ENCODE data around the gene KIAA0408.

The KIAA0408 gene

GRCh38 chr6:127456465-127456864 is 2.7 kb downstream of the KIAA0408 start:
- CTCF ChIA-PET = no interaction called here
- WGBS (ENCODE audit: insufficient coverage) = 100% methylated on average over 1 of the region's 3 CpGs
- no peaks in the 10 kb centered on the region for H3K36me3 ChIP-seq (ENCODE audit: control insufficient read depth in 4 of 4, insufficient read depth in 4 of 4, low read length in 3 of 4)
- no peaks in the 10 kb centered on the region for H3K27me3 ChIP-seq (replicated peaks in 2 of 5; ENCODE audit: control insufficient read depth in 4 of 5, insufficient read depth in 5 of 5, low read length in 4 of 5)
- H3K4me1 ChIP-seq (ENCODE audit: control extremely low read depth in 1 of 4, control insufficient read depth in 4 of 4, insufficient read depth in 4 of 4, low read length in 3 of 4) = peaks cover 0 to 10% (median 7%) of the 10 kb centered on the region in 4 experiments
- H3K4me3 ChIP-seq (ENCODE audit: control insufficient read depth in 1 of 7, extremely low read depth in 1 of 7, insufficient read depth in 4 of 7, low read depth in 2 of 7, low read length in 6 of 7) = no peak overlapping the region
- no peak overlapping the region for H3K27ac ChIP-seq (ENCODE audit: insufficient read depth in 1 of 2, low read depth in 1 of 2, low read length in 2 of 2, poor library complexity in 1 of 2, severe bottlenecking in 2 of 2)
- no peak for DNase-seq
- POLR2A ChIA-PET = no interaction called here
- no peaks in the 10 kb centered on the region for H3K9me3 ChIP-seq (ENCODE audit: control extremely low read depth in 1 of 5, control insufficient read depth in 4 of 5, insufficient read depth in 2 of 5, low read depth in 1 of 5, low read length in 4 of 5)

- WGBS (ENCODE audit: insufficient coverage) = no CpG with 5 or more reads among the region's 2 CpGs
Observed at GRCh38 chr6:127453845-127454619, 5.2 kb downstream of the KIAA0408 start.

GRCh38 chr6:127452803-127453202 is 6.4 kb downstream of the KIAA0408 start:
- H3K4me3 ChIP-seq (ENCODE audit: control insufficient read depth in 1 of 7, extremely low read depth in 1 of 7, insufficient read depth in 4 of 7, low read depth in 2 of 7, low read length in 6 of 7) = no peak overlapping the region
- ChIA-PET CTCF (interaction anchor here (1.0 kb wide), 1 partner anchor 11 kb away, joined by 4 read pairs; no protein-coding TSS in a partner anchor), POLR2A (no interaction called here)
- no peaks in the 10 kb centered on the region for H3K27me3 ChIP-seq (replicated peaks in 2 of 5; ENCODE audit: control insufficient read depth in 4 of 5, insufficient read depth in 5 of 5, low read length in 4 of 5)
- H3K36me3 ChIP-seq (ENCODE audit: control insufficient read depth in 4 of 4, insufficient read depth in 4 of 4, low read length in 3 of 4) = no peaks in the 10 kb centered on the region
- H3K9me3 ChIP-seq (ENCODE audit: control extremely low read depth in 1 of 5, control insufficient read depth in 4 of 5, insufficient read depth in 2 of 5, low read depth in 1 of 5, low read length in 4 of 5) = no peaks in the 10 kb centered on the region
- DNase-seq = no peak
- H3K27ac ChIP-seq (ENCODE audit: insufficient read depth in 1 of 2, low read depth in 1 of 2, low read length in 2 of 2, poor library complexity in 1 of 2, severe bottlenecking in 2 of 2) = no peak overlapping the region
- H3K4me1 ChIP-seq (ENCODE audit: control extremely low read depth in 1 of 4, control insufficient read depth in 4 of 4, insufficient read depth in 4 of 4, low read length in 3 of 4) = peaks cover 0 to 10% (median 5%) of the 10 kb centered on the region in 4 experiments

More at GRCh38 chr6:127453845-127454619, 5.2 kb downstream of the KIAA0408 start:
- no peaks in the 10 kb centered on the region for H3K9me3 ChIP-seq (ENCODE audit: control extremely low read depth in 1 of 5, control insufficient read depth in 4 of 5, insufficient read depth in 2 of 5, low read depth in 1 of 5, low read length in 4 of 5)
- CTCF ChIA-PET = no interaction called here
- POLR2A ChIA-PET = no interaction called here
- no peak for DNase-seq
- H3K36me3 ChIP-seq (ENCODE audit: control insufficient read depth in 4 of 4, insufficient read depth in 4 of 4, low read length in 3 of 4) = no peaks in the 10 kb centered on the region
- H3K27ac ChIP-seq (ENCODE audit: insufficient read depth in 1 of 2, low read depth in 1 of 2, low read length in 2 of 2, poor library complexity in 1 of 2, severe bottlenecking in 2 of 2) = no peak overlapping the region
- no peaks in the 10 kb centered on the region for H3K27me3 ChIP-seq (replicated peaks in 2 of 5; ENCODE audit: control insufficient read depth in 4 of 5, insufficient read depth in 5 of 5, low read length in 4 of 5)
- no peak overlapping the region for H3K4me3 ChIP-seq (ENCODE audit: control insufficient read depth in 1 of 7, extremely low read depth in 1 of 7, insufficient read depth in 4 of 7, low read depth in 2 of 7, low read length in 6 of 7)
- H3K4me1 ChIP-seq (ENCODE audit: control extremely low read depth in 1 of 4, control insufficient read depth in 4 of 4, insufficient read depth in 4 of 4, low read length in 3 of 4) = peaks cover 0 to 10% (median 6%) of the 10 kb centered on the region in 4 experiments

GRCh38 chr6:127451388-127451787 is 7.8 kb downstream of the KIAA0408 start:
- no peaks in the 10 kb centered on the region for H3K36me3 ChIP-seq (ENCODE audit: control insufficient read depth in 4 of 4, insufficient read depth in 4 of 4, low read length in 3 of 4)
- ChIA-PET POLR2A (no interaction called here), CTCF (interaction anchor here (0.9 kb wide), 1 partner anchor 14 kb away, joined by 3 read pairs; no protein-coding TSS in a partner anchor)
- H3K27me3 ChIP-seq (replicated peaks in 2 of 5; ENCODE audit: control insufficient read depth in 4 of 5, insufficient read depth in 5 of 5, low read length in 4 of 5) = no peaks in the 10 kb centered on the region
- no peaks in the 10 kb centered on the region for H3K9me3 ChIP-seq (ENCODE audit: control extremely low read depth in 1 of 5, control insufficient read depth in 4 of 5, insufficient read depth in 2 of 5, low read depth in 1 of 5, low read length in 4 of 5)
- no peak for DNase-seq
- 100% methylated on average over 1 of the region's 3 CpGs for WGBS (ENCODE audit: insufficient coverage)
- no peak overlapping the region for H3K4me3 ChIP-seq (ENCODE audit: control insufficient read depth in 1 of 7, extremely low read depth in 1 of 7, insufficient read depth in 4 of 7, low read depth in 2 of 7, low read length in 6 of 7)
- H3K4me1 ChIP-seq (ENCODE audit: control extremely low read depth in 1 of 4, control insufficient read depth in 4 of 4, insufficient read depth in 4 of 4, low read length in 3 of 4) = no peaks in the 10 kb centered on the region
- no peak overlapping the region for H3K27ac ChIP-seq (ENCODE audit: insufficient read depth in 1 of 2, low read depth in 1 of 2, low read length in 2 of 2, poor library complexity in 1 of 2, severe bottlenecking in 2 of 2)

- ChIA-PET CTCF (interaction anchor here (0.6 kb wide), 1 partner anchor 81 kb away, joined by 3 read pairs; no protein-coding TSS in a partner anchor), POLR2A (interaction anchor here (0.6 kb wide), 1 partner anchor 131 kb away, joined by 3 read pairs; no protein-coding TSS in a partner anchor)
- no peaks in the 10 kb centered on the region for H3K27me3 ChIP-seq (replicated peaks in 2 of 5; ENCODE audit: control insufficient read depth in 4 of 5, insufficient read depth in 5 of 5, low read length in 4 of 5)
- H3K9me3 ChIP-seq (ENCODE audit: control extremely low read depth in 1 of 5, control insufficient read depth in 4 of 5, insufficient read depth in 2 of 5, low read depth in 1 of 5, low read length in 4 of 5) = no peaks in the 10 kb centered on the region
- H3K4me3 ChIP-seq (ENCODE audit: control insufficient read depth in 1 of 7, extremely low read depth in 1 of 7, insufficient read depth in 4 of 7, low read depth in 2 of 7, low read length in 6 of 7) = no peak overlapping the region
- no peak overlapping the region for H3K27ac ChIP-seq (ENCODE audit: insufficient read depth in 1 of 2, low read depth in 1 of 2, low read length in 2 of 2, poor library complexity in 1 of 2, severe bottlenecking in 2 of 2)
- no peaks in the 10 kb centered on the region for H3K4me1 ChIP-seq (ENCODE audit: control extremely low read depth in 1 of 4, control insufficient read depth in 4 of 4, insufficient read depth in 4 of 4, low read length in 3 of 4)
- no peak for DNase-seq
- H3K36me3 ChIP-seq (ENCODE audit: control insufficient read depth in 4 of 4, insufficient read depth in 4 of 4, low read length in 3 of 4) = no peaks in the 10 kb centered on the region
Observed at GRCh38 chr6:127447780-127448179, 11.4 kb downstream of the KIAA0408 start.

- no peaks in the 10 kb centered on the region for H3K27me3 ChIP-seq (replicated peaks in 2 of 5; ENCODE audit: control insufficient read depth in 4 of 5, insufficient read depth in 5 of 5, low read length in 4 of 5)
- H3K4me3 ChIP-seq (ENCODE audit: control insufficient read depth in 1 of 7, extremely low read depth in 1 of 7, insufficient read depth in 4 of 7, low read depth in 2 of 7, low read length in 6 of 7) = no peak overlapping the region
- no peaks in the 10 kb centered on the region for H3K4me1 ChIP-seq (ENCODE audit: control extremely low read depth in 1 of 4, control insufficient read depth in 4 of 4, insufficient read depth in 4 of 4, low read length in 3 of 4)
- no peak for DNase-seq
- POLR2A ChIA-PET = no interaction called here
- WGBS (ENCODE audit: insufficient coverage) = 92% methylated on average over 5 of the region's 7 CpGs
- CTCF ChIA-PET = no interaction called here
- no peaks in the 10 kb centered on the region for H3K36me3 ChIP-seq (ENCODE audit: control insufficient read depth in 4 of 4, insufficient read depth in 4 of 4, low read length in 3 of 4)
- H3K9me3 ChIP-seq (ENCODE audit: control extremely low read depth in 1 of 5, control insufficient read depth in 4 of 5, insufficient read depth in 2 of 5, low read depth in 1 of 5, low read length in 4 of 5) = no peaks in the 10 kb centered on the region
- no peak overlapping the region for H3K27ac ChIP-seq (ENCODE audit: insufficient read depth in 1 of 2, low read depth in 1 of 2, low read length in 2 of 2, poor library complexity in 1 of 2, severe bottlenecking in 2 of 2)
Observed at GRCh38 chr6:127446356-127446755, 12.8 kb downstream of the KIAA0408 start.

- Histone ChIP-seq H3K27ac (ENCODE audit: insufficient read depth in 1 of 2, low read depth in 1 of 2, low read length in 2 of 2, poor library complexity in 1 of 2, severe bottlenecking in 2 of 2) (no peak overlapping the region), H3K4me1 (ENCODE audit: control extremely low read depth in 1 of 4, control insufficient read depth in 4 of 4, insufficient read depth in 4 of 4, low read length in 3 of 4) (no peaks in the 10 kb centered on the region), H3K36me3 (ENCODE audit: control insufficient read depth in 4 of 4, insufficient read depth in 4 of 4, low read length in 3 of 4) (no peaks in the 10 kb centered on the region), H3K27me3 (replicated peaks in 2 of 5; ENCODE audit: control insufficient read depth in 4 of 5, insufficient read depth in 5 of 5, low read length in 4 of 5) (no peaks in the 10 kb centered on the region), H3K4me3 (ENCODE audit: control insufficient read depth in 1 of 7, extremely low read depth in 1 of 7, insufficient read depth in 4 of 7, low read depth in 2 of 7, low read length in 6 of 7) (no peak overlapping the region), H3K9me3 (ENCODE audit: control extremely low read depth in 1 of 5, control insufficient read depth in 4 of 5, insufficient read depth in 2 of 5, low read depth in 1 of 5, low read length in 4 of 5) (no peaks in the 10 kb centered on the region)
- no peak for DNase-seq
- POLR2A ChIA-PET = no interaction called here
- CTCF ChIA-PET = interaction anchor here (1.1 kb wide), 1 partner anchor 22 kb away, joined by 3 read pairs; no protein-coding TSS in a partner anchor
- no CpG with 5 or more reads among the region's 1 CpG for WGBS (ENCODE audit: insufficient coverage)
Observed at GRCh38 chr6:127441881-127442280, 17.3 kb downstream of the KIAA0408 start.
